ENCODE results near the gene VPS33B.

- no peak for TF ChIP-seq TAF1 (IDR thresholded peaks at IDR 0.05; ENCODE audit: low read depth, low read length)
- no peak for TF ChIP-seq SPI1 (IDR thresholded peaks at IDR 0.05; ENCODE audit: low read depth, low read length)
- no peak for TF ChIP-seq POLR2A (IDR thresholded peaks at IDR 0.05; ENCODE audit: low read depth, low read length)
- TF ChIP-seq PAX5 (IDR thresholded peaks at IDR 0.05; ENCODE audit: insufficient read depth, low read length, severe bottlenecking) = no peak
These were observed 52.1 kb downstream of the VPS33B start for GRCh38 chr15:90970274-90970673.

All from GM12891 (cell line).